GM21576 (cell line): ENCODE results near the gene RCAN2.

Experiments used
- ATAC-seq: cut with Tn5 transposase; IDR thresholded peaks from one replicate; pipeline ENCODE4 v1.9.1; 2021; ENCODE audit warnings: mild to moderate bottlenecking, moderate library complexity; ENCODE audit not compliant: unreplicated experiment

RCAN2 gene

DNA sequence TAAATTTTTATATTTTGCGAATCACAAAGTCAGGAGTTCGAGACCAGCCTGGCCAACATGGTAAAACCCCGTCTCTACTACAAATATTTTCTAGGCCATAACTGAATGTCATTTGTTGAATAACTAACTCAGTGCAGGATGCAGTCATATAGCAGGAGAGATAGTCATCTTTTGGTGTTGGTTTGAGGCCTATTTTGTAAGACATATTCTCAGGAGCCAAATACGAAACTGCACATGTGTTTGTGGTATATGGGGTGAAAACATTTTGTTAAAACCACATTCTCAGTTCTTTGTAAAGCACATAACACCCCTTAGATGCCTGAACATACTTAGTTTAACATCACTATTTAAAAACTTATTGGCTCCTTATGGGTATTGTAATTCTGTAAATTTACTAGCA, 315.8 kb downstream of the RCAN2 start:
- peak; percentile 77 for ATAC-seq

DNA sequence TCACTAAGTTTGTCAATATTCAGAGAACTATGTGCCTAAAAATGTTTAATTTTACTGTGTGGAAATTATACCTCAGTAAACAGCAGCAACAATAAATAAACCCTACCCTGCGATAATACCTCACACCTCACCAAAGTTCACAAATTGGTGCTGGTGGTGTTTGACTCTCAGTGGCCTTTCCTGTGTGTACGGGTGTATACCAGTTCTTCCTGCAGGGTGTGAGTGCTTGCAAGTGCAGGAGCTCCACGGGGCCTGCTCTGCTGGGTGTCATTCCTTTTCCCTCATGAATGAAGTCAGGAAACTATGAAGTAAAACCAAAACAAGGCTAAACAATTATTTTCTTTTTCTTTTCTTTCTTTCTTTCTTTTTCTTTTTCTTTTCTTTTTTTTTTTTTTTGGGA, 316.3 kb downstream of the RCAN2 start:
- no peak for ATAC-seq

DNA sequence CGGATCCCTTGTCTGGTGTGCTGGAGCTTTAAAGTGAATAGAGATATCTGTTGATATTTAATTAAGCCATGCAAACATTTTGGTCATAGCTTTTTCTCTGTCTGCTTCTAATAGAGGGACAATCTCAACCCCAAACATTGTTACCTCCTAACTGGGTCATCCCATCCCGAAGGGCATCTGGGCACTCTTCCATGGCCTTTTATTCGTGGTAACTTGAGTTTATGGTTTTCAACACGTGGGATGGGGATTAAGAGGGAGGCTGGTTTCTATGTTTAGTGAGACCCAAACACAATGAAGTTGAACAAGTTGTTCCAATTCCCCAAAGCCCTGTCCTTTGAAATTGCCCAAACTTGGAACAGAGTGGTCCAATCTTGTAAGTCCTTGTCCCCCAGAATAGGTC, 319.1 kb downstream of the RCAN2 start:
- no peak for ATAC-seq
